Stimulated activated effector memory CD8-positive, alpha-beta T cell treated with anti-CD3 and anti-CD28 coated beads, Interleukin-12 subunit alpha, Interleukin-12 subunit beta, amount 100 ng/mL, for 72 hours (primary cell): Measurements from ENCODE around the gene ZMYM2.
A peak's percentile ranks its signal among the peaks of the same experiment; 100 is the strongest.

Experiments used
- ATAC-seq: fragments of 150-1000 bp; cut with Tn5 transposase; 2 replicates; pipeline ENCODE4 v1.10.0; 2021
- DNase-seq, 2 donors: peaks; one replicate each; pipeline ENCODE4 v3.0.0; 2021 to 2022; ENCODE audit warnings: low spot score in 2 of 2
- H3K27ac Mint-ChIP-seq: one replicate; pipeline ENCODE4 v1.8.0; 2022; ENCODE audit warnings: mild to moderate bottlenecking, mixed read lengths
- H3K36me3 Mint-ChIP-seq: one replicate; pipeline ENCODE4 v1.8.0; 2022; ENCODE audit warnings: mild to moderate bottlenecking, mixed read lengths
- H3K4me1 Mint-ChIP-seq: one replicate; pipeline ENCODE4 v1.8.0; 2022; ENCODE audit warnings: mixed read lengths
- H3K4me3 Mint-ChIP-seq: one replicate; pipeline ENCODE4 v1.8.0; 2022; ENCODE audit warnings: mild to moderate bottlenecking, mixed read lengths
- H3K9me3 Mint-ChIP-seq: one replicate; pipeline ENCODE4 v1.8.0; 2022; ENCODE audit warnings: mixed read lengths

Gene ZMYM2

DNA sequence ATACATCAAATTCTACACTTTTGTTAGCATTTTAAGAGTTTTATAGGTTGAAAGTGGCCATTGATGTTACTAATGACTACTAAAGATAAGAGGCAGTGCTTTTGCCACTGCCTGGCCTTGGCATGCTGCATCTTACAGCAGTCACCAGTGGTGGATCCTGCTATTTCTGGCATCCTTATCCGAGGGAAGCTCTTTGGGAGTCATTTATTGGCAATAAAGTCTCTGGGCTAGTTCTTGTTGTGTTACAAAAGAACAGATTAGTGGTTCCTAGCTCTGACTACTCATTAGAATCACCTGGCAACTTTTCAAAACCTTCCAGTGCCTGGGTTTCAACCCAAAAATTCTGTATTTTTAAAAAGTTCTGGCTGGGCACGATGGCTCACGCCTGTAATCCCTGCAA, 94.5 kb downstream of the ZMYM2 start:
- peaks cover 87% of the 10 kb centered on the region for H3K36me3 Mint-ChIP-seq
- H3K9me3 Mint-ChIP-seq = no peaks in the 10 kb centered on the region
- peaks cover 17% of the 10 kb centered on the region for H3K4me1 Mint-ChIP-seq
- ATAC-seq (no peak), DNase-seq (no peak)
- no peak overlapping the region for H3K4me3 Mint-ChIP-seq
- H3K27ac Mint-ChIP-seq = no peak overlapping the region

- Mint-ChIP-seq H3K36me3 (peaks cover 89% of the 10 kb centered on the region), H3K9me3 (no peaks in the 10 kb centered on the region), H3K4me1 (peaks cover 10% of the 10 kb centered on the region), H3K4me3 (no peak overlapping the region), H3K27ac (no peak overlapping the region)
- ATAC-seq (no peak), DNase-seq (no peak)
Measured at GRCh38 chr13:20053891-20054290, 95.4 kb downstream of the ZMYM2 start.

GRCh38 chr13:20054586-20054985, 96.1 kb downstream of the ZMYM2 start:
- no peak for DNase-seq
- Mint-ChIP-seq H3K9me3 (no peaks in the 10 kb centered on the region), H3K27ac (no peak overlapping the region), H3K36me3 (peaks cover 89% of the 10 kb centered on the region), H3K4me3 (no peak overlapping the region), H3K4me1 (peaks cover 4% of the 10 kb centered on the region)
- ATAC-seq = no peak

GRCh38 chr13:20057214-20057613, 98.7 kb downstream of the ZMYM2 start:
- H3K4me1 Mint-ChIP-seq = no peaks in the 10 kb centered on the region
- H3K4me3 Mint-ChIP-seq = no peak overlapping the region
- DNase-seq (no peak), ATAC-seq (no peak)
- peaks cover 92% of the 10 kb centered on the region for H3K36me3 Mint-ChIP-seq
- no peaks in the 10 kb centered on the region for H3K9me3 Mint-ChIP-seq
- H3K27ac Mint-ChIP-seq = no peak overlapping the region

- no peak overlapping the region for H3K4me3 Mint-ChIP-seq
- H3K9me3 Mint-ChIP-seq = no peaks in the 10 kb centered on the region
- H3K4me1 Mint-ChIP-seq = no peaks in the 10 kb centered on the region
- no peak for ATAC-seq
- H3K36me3 Mint-ChIP-seq = peaks cover 92% of the 10 kb centered on the region
- no peak overlapping the region for H3K27ac Mint-ChIP-seq
- no peak for DNase-seq
Measured at GRCh38 chr13:20057963-20058362, 99.4 kb downstream of the ZMYM2 start.

- ATAC-seq = no peak
- no peak overlapping the region for H3K27ac Mint-ChIP-seq
- H3K4me3 Mint-ChIP-seq = no peak overlapping the region
- DNase-seq = no peak
- peaks cover 92% of the 10 kb centered on the region for H3K36me3 Mint-ChIP-seq
- no peaks in the 10 kb centered on the region for H3K9me3 Mint-ChIP-seq
- no peaks in the 10 kb centered on the region for H3K4me1 Mint-ChIP-seq
Measured at GRCh38 chr13:20058476-20058875, 99.9 kb downstream of the ZMYM2 start.

DNA sequence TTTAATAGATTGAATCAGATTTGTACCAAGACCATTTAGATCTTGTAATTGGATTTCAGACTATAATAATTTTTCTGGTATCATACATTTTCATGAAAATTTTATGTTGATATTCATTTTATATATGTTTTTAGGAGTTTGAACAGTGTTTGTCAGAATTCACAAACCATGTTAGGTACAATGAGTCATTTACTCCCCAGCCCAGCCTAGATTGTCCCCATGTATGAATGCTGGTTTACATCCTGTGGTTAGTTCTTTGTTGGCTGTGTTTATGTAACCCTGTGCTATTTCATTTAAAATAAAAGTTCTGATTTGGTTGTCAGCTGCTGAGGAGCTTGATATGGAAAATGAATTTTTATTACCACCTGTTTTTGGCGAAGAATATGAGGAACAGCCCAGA, 105.6 kb downstream of the ZMYM2 start:
- DNase-seq = no peak
- H3K4me3 Mint-ChIP-seq = no peak overlapping the region
- ATAC-seq = peak; percentile 50
- H3K9me3 Mint-ChIP-seq = no peaks in the 10 kb centered on the region
- no peaks in the 10 kb centered on the region for H3K4me1 Mint-ChIP-seq
- no peak overlapping the region for H3K27ac Mint-ChIP-seq
- peaks cover 99% of the 10 kb centered on the region for H3K36me3 Mint-ChIP-seq

GRCh38 chr13:20065516-20065915, 107.0 kb downstream of the ZMYM2 start:
- Mint-ChIP-seq H3K9me3 (no peaks in the 10 kb centered on the region), H3K4me3 (no peak overlapping the region), H3K36me3 (peaks cover 99% of the 10 kb centered on the region), H3K27ac (no peak overlapping the region), H3K4me1 (no peaks in the 10 kb centered on the region)
- ATAC-seq = no peak
- DNase-seq = no peak

GRCh38 chr13:20069956-20070355, 111.4 kb downstream of the ZMYM2 start:
- no peak for ATAC-seq
- H3K4me1 Mint-ChIP-seq = no peaks in the 10 kb centered on the region

GRCh38 chr13:20073775-20074174, 115.2 kb downstream of the ZMYM2 start:
- no peak overlapping the region for H3K4me3 Mint-ChIP-seq
- ATAC-seq = no peak
- no peaks in the 10 kb centered on the region for H3K9me3 Mint-ChIP-seq
- no peak for DNase-seq
- no peaks in the 10 kb centered on the region for H3K4me1 Mint-ChIP-seq
- H3K27ac Mint-ChIP-seq = no peak overlapping the region
- H3K36me3 Mint-ChIP-seq = peaks cover 90% of the 10 kb centered on the region

More at GRCh38 chr13:20069956-20070355, 111.4 kb downstream of the ZMYM2 start:
- Mint-ChIP-seq H3K4me3 (no peak overlapping the region), H3K36me3 (peaks cover 97% of the 10 kb centered on the region), H3K27ac (no peak overlapping the region), H3K9me3 (no peaks in the 10 kb centered on the region)
- DNase-seq = no peak

DNA sequence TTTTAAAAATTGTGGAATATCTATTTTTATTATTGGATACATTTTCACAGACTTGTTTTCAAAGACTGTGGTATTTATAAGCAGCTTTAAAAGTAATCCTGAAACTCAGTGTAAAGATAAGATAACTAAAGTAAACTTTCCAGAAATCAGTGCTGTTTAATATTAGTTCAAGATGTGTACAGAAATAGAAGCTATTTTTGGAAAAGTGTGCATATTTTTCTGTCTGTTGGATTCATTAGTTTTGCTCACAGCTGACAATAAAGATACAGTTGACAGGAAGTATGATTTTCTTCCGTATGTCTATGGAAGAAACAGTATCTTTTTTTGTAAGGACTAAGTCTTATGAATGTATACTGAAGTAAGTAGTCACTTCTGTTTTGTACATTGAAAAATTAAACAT, 116.4 kb downstream of the ZMYM2 start:
- H3K9me3 Mint-ChIP-seq = no peaks in the 10 kb centered on the region
- no peak for DNase-seq
- H3K36me3 Mint-ChIP-seq = peaks cover 85% of the 10 kb centered on the region
- ATAC-seq = no peak
- H3K4me1 Mint-ChIP-seq = no peaks in the 10 kb centered on the region
- H3K4me3 Mint-ChIP-seq = no peak overlapping the region
- no peak overlapping the region for H3K27ac Mint-ChIP-seq

DNA sequence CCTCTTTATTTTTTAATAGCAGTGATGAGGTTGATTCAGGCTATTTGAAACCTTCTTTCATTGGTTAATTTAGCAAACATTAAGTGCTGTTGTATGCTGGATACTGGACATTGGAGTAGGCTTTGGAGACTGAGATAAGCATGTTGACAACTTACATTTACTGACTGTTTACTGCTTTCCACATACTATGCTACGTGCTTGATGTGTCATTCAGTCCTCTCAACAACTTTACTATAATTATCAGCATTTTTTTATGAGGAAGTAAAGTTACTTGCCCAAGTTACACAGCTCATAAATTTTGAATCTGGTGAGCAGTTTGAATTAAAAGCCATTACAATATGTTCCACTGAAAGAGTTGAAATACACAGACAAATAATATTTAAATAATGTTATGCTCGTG, 118.6 kb downstream of the ZMYM2 start:
- Mint-ChIP-seq H3K4me1 (no peaks in the 10 kb centered on the region), H3K9me3 (no peaks in the 10 kb centered on the region), H3K36me3 (peaks cover 83% of the 10 kb centered on the region), H3K4me3 (no peak overlapping the region), H3K27ac (no peak overlapping the region)
- DNase-seq (no peak), ATAC-seq (no peak)

GRCh38 chr13:20080377-20081164, 122.0 kb downstream of the ZMYM2 start:
- Mint-ChIP-seq H3K9me3 (no peaks in the 10 kb centered on the region), H3K27ac (no peak overlapping the region), H3K4me1 (no peaks in the 10 kb centered on the region), H3K36me3 (peaks cover 83% of the 10 kb centered on the region), H3K4me3 (no peak overlapping the region)
- ATAC-seq = no peak
- no peak for DNase-seq

- Mint-ChIP-seq H3K36me3 (peaks cover 29% of the 10 kb centered on the region), H3K27ac (no peak overlapping the region), H3K9me3 (no peaks in the 10 kb centered on the region), H3K4me1 (no peaks in the 10 kb centered on the region), H3K4me3 (no peak overlapping the region)
- ATAC-seq (no peak), DNase-seq (no peak)
Measured at GRCh38 chr13:20090349-20090748, 131.8 kb downstream of the ZMYM2 start.

DNA sequence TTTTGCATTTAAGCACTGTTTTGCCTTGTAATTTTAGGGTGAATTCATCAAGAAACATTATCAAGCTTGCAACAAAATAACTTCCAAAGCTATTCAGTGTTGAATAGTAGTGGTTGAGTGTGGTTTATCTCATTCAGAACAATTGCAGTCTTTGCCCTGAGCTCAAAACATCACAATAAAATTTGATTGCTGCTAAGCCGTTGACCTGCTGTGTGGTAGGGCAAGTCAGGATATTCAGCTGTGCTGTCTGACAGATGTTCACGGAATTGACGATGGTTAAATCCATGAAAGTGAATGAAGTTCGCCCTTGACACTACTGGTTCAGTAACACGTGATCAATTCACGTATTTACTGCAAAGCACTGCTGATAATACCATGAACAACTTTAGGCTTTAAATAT, 135.4 kb downstream of the ZMYM2 start:
- H3K4me3 Mint-ChIP-seq = no peak overlapping the region
- H3K36me3 Mint-ChIP-seq = no peaks in the 10 kb centered on the region
- H3K27ac Mint-ChIP-seq = no peak overlapping the region
- H3K9me3 Mint-ChIP-seq = no peaks in the 10 kb centered on the region
- no peaks in the 10 kb centered on the region for H3K4me1 Mint-ChIP-seq
- DNase-seq (no peak), ATAC-seq (no peak)

DNA sequence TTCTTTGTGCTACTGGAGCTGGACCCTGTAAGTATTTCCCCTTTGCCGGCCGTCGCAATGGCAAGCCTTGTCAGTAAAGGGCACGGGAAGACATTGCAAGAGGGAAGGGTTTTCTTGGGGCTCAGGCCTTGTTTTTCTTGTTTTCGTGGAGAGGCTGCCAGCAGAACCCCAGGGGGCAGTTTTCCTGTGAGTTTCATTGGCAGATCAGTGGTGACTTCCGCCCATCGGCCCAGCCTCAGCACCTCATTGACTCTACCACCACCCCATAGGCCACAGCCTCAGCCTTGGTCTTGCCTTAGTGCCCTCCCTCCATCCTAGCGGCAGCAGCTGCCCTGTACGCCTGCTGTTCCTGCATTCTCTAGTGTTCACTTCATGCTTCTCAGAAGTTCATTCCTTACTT, 140.8 kb downstream of the ZMYM2 start:
- H3K4me3 Mint-ChIP-seq = no peak overlapping the region
- H3K27ac Mint-ChIP-seq = no peak overlapping the region
- H3K9me3 Mint-ChIP-seq = no peaks in the 10 kb centered on the region
- no peaks in the 10 kb centered on the region for H3K4me1 Mint-ChIP-seq
- no peak for ATAC-seq
- no peaks in the 10 kb centered on the region for H3K36me3 Mint-ChIP-seq
- DNase-seq = no peak
